NK-92 treated with Interleukin-12 subunit alpha and Interleukin-12 subunit beta, amount 100 ng/mL, for 24 hours (cell line): ENCODE data around the gene DMTF1.
"Not testable (repeated sequence)": the region's sequence is repeated elsewhere in the genome, so short reads cannot be mapped to it uniquely, and the experiment has no call there.

ENCODE experiments used
- DNase-seq: peaks from one replicate; lab custom pipeline; 2025; lab: John Stamatoyannopoulos, UW

The DMTF1 gene

DNA sequence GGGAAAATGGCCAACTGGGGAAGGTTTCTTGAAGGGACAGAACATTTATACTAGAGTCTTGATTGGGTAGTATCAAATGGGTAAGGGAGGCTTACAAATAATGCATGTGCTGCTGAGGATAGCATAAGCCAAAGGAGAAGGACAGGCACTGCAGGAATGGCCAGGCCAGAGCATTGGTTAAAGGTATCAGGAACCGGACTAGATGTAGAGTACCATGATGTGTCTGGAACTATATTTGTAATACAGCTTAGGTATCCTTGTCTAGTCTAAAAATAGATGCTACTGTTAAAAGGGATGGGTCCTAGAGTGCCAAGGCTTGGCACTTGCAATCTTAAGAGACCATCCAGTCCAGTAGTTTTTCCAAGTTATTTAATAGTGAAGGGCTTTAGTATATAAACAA, 47.0 kb downstream of the DMTF1 start:
- no peak for DNase-seq

DNA sequence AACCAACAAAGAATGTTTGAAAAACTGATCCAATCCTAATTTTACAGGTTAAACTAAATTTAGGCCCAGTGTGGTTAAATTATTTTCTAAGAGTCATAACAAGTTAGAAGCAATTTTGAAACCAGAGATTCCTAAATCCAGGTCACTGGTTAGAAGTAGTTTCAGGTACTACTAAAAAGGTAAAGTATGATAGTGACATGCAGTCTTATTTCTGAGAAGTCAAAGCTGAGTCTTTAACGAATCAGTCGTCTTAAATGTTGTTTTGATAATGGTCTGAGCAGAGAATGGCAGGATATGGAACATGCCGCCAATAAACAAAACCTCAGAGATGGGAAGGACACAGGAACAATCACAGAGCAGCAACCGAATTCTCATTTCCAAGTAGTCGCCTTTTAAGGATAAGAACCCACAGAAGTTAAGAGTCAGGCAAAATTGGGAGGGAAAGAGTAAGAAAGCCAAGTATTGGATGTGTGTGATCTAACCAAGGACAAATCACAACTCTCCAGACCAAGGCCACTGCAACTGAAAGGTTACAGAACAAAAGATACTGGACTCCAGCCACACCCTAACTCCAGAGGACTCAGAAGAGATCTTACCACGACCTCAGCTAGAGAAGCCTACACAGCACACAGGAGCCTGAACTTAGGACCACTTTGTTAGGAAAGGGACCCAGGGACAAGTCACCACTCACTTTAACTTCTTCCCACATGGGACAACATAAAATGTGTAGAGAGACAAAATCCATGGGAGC, 47.6 kb downstream of the DMTF1 start:
- no peak for DNase-seq

DNA sequence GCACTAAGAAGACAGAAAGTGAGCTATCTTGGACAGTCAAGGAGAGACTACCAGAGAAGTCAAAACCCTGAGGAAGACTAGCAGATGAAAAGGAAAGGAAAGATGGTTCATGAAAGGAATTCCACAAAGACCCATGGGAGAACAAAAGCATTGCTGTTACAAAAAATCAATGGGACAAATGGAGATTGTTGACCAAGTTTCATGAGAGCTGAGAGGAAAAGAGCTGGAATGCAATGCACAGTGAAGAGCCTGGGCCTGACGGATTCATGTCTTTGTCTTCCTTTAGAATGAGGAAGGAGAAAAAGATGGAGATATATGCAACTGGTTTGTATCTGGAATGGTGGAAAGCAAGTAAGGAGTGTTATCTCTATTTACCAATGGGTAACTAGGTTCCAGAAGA, 50.0 kb downstream of the DMTF1 start:
- no peak for DNase-seq

DNA sequence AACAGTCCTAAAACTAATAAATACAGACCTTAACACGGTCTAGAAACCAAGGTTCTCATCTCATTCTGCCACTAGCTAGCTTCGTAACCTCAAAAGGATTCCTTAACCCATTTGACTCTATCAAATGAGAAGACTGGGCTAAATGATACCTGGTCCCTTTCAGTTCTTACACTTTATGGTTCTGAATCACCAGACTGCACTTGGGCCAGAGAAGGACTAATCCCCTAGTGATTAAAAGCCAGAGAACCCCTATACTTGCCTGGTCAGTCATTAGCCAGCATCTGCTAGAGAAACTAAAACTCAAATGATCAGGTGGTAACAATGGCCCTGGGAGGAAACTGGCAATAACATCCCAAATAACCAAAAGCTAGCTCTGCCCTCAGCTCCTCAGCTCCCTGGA, 50.5 kb downstream of the DMTF1 start:
- no peak for DNase-seq

DNA sequence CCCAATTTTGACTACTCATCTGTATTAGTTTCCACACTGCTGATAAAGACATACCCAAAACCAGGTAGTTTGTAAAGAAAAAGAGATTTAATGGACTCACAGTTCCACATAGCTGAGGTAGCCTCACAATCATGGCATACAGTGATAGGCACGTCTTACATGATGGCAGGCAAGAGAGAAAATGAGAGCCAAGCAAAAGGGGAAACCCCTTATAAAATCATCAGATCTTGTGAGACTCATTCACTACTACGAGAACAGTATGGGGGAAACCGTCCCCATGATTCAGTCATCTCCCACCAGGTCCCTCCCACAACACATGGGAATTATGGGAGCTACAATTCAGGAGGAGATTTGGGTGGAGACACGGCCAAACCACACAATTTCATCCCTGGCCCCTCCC, 51.7 kb downstream of the DMTF1 start:
- DNase-seq = not testable (repeated sequence)

DNA sequence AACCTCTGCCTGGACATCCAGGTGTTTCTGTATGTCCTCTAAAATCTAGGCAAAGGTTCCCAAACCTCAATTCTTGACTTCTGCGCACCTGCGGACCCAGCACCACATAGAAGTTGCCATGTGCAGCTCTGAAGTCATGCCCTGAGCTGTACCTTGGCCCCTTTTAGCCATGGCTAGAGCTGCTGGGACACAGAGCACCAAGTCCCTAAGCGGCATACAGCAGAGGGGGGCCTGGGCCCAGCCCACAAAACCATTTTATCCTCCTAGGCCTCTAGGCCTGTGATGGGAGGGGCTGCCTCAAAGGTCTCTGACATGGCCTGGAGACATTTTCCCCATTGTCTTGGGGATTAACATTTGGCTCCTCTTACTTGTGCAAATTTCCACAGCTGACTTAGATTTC, 52.7 kb downstream of the DMTF1 start:
- no peak for DNase-seq

DNA sequence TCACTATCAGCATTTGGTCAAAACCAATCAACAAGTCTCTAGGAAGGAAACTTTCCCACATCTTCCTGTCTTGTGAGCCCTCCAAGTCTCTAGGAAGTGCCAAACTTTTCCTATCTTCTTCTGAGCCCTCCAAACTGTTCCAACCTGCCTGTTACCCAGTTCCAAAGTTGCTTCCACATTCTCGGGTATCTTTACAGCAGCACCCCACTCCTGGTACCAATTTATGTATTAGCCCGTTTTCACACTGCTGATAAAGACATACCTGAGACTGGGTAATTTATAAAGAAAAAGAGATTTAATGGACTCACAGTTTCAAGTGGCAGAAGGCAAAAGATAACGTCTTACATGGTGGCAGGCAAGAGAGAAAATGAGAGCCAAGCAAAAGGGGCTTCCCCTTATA, 53.4 kb downstream of the DMTF1 start:
- not testable (repeated sequence) for DNase-seq

DNA sequence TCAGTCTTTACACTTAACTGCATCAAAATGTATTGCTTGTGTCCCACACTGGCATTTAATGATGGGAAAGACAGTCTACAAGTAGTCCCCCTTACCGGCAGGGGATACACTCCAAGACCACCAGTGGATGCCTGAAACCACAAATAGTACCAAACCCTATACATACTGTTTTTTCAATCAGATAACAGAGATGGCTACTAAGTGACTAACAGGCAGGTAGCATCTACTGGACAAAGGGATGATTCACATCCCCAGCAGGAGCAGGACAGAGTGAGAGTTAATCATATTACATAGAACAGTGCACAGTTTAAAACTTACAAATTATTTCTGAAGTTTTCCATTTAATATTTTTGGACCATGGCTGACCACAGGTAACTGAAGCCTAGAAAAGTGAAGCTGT, 54.1 kb downstream of the DMTF1 start:
- DNase-seq = no peak

DNA sequence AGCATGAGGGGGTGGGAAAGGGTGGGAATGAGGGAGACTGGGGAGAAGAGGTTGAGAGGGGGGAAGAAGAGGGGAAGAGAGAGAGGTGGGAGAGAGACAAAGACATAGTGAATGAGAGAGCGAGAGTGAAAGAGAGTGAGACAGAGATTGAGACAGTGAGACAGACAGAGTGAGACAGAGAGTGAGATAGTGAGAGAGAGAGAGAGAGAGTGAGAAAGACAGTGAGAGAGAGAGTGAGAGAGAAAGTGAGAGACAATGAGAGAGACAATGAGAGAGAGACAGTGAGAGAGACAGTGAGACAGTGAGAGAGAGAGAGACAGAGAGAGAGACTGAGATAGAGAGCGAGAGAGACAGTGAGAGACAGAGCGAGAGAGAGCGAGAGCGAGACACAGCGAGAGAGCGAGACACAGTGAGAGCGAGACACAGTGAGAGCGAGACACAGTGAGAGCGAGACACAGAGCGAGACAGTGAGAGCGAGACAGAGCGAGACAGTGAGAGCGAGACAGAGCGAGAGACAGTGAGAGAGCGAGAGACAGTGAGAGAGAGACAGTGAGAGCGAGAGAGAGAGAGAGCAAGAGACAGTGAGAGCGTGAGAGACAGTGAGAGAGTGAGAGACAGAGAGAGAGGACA, 57.2 kb downstream of the DMTF1 start:
- no peak for DNase-seq

DNA sequence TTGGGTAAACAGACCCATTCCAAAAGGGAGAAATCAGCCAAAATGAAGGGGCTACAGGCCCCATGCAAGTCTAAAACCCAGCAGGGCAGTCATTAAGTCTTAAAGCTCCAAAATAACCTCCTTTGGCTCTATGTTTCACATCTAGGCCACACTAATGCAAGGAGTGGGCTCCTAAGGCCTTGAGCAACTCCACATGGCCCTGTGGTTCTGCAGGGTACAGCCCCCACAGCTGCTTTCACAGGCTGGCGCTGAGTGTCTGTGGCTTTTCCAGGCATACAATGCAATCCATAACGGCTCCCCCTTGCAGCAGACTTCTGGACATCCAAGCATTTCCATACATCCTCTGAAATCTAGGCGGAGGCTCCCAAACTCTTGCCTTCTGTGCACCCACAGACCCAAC, 58.3 kb downstream of the DMTF1 start:
- DNase-seq = no peak

DNA sequence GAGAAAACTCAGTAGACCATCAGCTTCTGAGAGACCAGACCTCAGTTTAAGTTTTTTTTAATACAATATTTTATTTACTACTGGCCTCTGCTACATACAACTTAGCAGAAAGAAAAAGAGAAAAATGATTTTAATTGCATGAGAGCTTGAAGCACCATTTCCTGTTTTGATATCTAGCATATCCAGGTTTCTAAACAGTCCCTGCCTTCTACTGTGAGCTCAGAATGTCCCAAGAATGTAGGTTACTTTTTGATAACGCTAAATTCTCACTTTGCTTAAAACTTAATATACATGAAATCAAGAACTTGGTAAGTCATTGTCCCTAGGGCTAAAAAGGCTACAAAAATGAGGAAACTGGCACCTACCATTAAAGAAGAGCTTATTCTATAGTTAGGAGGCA, 60.2 kb downstream of the DMTF1 start:
- DNase-seq = no peak

DNA sequence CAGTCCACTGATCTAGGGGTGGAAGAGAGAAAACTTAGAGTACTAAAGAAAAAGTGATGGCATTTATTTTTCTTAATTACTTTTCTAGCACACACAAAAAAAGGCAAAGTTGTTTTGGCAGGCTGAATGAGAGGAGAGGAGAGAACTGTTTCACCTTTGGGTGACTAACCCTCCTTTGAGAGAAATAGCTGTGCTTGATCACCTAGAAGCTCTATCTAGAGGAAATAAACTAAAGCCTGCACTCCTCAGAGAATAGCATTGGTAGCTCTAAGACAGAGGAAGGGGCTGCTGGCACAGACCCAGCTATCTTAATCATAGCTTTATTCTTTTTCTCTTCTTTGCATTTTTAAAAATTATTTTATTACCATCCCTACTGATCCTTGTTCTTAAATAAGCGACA, 61.0 kb downstream of the DMTF1 start:
- no peak for DNase-seq

DNA sequence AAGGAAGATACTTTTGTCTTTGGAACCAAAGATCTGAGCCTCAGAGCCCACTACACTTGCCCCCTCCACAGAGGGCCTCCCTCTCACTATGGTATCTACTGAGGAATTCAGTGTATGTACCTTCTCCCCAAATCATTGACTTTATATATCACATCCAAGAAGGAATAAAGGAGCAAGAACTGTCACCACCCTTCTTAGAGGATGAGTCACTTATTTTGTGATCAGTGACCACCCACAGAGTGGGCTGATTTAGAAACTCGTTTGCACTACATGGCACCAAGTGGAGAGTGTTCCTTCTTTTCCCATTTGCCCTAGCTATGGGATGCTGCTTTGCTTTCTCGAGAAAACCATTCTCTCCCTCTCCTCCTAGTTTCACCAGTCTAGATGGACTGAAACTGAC, 61.6 kb downstream of the DMTF1 start:
- DNase-seq = no peak

DNA sequence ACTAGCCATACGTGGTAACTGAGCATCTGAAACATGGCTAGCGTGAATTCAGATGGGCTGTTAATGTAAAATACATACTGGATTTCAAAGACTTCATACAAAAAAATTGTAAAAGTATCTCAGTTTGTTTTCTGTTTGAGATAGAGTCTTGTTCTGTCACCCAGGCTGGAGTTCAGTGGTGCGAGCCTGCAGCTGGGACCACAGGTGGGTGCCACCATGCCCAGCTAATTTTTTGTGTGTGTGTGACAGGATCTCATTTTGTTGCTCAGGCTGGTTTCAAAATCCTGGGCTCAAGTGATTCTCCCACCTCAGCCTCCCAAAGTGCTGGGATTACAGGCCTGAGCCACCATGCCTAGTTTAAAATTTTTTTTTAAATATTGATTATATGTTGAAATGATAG, 62.8 kb downstream of the DMTF1 start:
- no peak for DNase-seq

DNA sequence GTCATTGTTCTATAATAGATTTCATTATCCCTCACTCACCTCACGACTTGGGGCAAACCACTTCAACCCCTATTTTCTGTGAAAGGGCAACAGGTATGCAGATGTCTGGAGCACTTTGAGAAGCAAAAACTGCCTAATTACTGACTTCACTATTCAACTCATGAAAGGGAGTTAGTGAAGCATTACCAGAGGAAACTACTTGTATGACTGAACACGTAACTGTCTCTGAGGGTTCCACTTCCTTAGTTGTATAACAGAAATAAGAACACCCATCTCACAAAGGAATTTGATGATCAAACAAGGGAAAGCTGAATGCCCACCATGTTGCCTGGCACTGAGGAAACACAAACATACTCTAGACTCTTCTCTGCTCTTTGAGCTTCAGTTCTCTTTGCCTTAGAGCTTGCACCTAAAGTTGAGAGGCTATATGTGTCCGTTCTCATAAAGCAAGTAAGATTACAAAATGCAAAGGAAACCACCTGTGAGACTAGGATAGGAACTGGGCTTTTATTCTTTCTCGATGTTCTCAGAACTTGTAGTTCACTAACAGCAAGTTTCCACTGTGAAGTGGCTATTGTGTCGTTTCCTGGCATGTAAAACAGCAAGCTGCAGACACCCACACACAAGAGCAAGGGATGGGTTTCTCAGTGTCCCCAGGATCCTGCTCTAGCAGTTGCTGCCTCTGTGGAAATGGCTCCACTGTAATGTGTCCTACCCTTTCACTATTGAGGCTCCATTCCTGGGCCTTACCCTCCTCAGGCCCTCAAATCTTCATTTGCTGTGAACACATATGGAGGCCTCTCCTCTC, 64.7 kb downstream of the DMTF1 start:
- DNase-seq = no peak

DNA sequence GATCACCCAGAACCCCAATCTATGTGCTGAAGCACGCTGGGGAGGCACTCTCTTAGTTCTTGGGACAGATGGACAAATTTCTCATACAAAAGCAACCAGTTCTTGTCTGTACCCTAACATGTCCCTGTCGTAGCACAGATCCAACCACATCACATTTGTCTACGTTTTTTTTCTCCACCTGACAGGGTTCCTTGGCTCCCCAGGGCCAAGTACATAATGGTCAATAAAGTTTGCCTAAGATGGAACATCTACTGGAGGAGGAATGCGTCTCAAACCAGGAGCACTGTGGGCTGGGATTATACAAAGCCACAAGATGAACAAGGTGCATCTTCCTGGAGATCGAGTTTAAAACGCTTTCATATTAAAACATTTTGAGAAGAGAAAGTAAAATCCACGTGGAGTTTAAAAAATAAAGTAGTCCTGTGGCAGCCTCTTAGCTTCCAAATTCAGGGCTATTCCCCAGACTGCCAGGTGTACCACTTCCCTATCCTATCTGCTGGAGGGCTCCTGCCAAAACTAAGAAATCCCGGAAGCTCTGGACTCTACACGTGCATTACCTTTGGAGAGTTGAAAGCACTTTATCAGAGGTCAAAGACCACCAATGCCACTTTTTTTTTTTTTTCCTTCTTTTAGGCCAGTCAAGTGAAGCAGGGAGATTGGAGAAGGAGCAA, 65.9 kb downstream of the DMTF1 start:
- DNase-seq = no peak

DNA sequence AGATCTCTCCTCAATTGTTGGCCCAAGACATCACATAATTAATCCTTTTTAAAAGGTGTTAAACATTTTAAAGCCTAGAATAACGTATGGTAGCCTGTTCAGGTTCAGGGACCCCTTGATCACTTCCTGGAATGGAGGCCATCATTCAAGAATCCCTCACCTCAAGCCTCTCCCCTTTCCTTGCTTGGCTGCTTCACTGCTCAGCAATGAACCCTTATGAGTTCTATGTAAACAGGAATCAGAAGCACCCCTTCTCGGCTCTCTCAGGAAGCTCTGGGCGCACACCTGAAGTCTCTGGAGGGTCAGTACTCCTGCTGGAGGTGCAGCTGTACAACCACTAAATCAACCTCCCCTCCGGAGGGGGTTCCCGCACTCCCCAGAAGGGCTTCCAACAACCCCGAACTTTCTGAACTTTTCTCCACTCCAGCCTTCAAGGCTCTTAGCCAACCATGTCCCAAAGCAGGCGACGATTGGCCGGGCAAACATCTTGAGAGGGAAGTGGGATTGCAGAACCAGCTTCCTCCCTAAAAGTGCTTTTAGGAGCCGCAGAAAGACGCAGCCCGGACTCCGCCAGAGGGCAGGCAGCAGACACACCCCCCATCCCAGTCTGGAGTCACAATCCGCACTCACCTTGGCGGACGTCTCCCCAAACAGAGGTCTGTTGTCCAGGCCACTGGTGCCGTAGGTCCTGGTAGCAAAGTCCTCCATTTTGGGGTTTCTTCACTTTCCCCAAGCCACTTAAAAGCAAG, 66.7 kb downstream of the DMTF1 start:
- peak; percentile 48 for DNase-seq

DNA sequence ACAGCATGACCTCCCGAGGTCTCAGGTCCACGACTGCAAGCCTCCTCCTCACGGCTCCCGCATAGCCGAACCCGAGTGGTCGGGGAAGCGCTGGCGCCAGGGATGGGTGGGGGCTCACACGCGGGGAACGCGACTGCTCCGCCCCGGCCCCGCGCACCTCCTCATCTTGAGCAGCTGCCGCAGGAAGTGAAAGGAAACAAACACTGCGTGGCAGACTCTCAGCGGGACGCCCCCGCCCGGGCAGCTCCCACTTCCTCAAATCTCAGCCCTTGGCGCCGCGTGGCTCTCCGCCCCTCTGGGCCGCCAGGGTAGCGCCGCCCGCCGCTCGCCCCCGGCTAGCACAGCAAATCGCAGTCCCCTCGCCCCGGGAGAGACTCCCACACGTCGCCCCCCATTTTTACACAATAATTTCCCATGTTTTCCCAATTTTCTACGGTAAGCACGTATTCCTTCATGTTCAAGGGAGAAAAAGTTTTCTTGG, 67.3 kb downstream of the DMTF1 start, which contains the start of gene TMEM243:
Gene TMEM243 (minus strand): TSS at position 188 of the 481 bp plus-strand sequence. CDS start 229 bp downstream, outside the sequence.
- DNase-seq = peak; percentile 76

DNA sequence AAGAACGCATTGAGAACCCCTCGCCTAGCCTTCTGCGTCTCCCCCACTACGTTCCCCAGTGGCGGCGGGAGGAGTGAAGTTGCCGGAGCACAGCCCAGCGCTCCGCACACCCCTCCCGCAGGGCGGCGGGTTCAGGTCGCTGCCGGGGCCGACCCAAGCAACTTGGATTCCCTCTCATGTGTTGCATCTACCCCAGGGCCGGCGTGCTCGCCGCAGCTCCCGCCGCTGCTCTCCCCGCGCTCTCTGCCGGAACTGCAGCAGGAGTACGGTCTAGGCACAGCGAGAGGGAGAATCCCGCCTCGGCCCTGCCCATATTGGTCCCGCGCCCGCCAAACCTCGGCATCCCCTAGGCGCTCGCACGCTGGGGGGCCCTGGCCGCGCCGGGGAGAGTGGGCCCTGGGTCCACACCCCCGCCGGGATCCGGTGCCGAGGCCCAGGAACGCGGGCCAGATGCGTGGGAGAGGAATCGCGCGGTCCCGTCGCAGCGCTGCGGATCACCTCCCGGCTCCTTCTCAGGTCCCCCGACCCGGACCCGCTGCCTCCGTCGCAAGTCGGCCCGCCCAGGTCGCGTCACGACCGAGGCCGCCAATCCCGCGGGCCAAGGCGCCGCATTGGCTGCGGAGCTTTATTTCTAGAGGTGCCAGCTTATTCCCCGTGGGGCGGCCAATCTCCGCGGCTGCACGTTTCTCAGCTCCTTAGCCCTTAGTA, 67.9 kb downstream of the DMTF1 start:
- DNase-seq = peak; percentile 38

DNA sequence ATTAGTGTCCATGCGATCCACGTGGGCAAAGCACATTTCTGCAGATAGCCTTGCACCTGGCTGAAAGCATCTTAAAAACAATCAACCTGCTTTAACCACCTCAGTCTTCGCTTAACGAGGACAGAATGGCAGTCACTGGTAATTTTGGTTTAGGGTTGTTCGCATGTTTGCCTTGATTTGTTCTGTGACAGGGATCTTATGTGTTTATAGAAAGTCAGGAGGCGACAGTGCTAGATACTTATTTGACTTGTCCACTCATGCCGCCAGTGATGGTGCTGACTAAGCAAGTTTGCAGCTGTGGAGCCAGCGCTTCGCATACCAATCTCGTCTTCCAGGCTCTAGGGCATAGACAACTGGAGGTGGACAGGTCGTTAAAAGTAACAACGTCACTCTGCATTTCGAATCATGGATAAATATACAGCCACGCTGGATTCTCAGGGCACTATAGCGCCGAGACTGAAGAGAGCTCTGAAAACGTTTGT, 68.5 kb downstream of the DMTF1 start:
- no peak for DNase-seq

DNA sequence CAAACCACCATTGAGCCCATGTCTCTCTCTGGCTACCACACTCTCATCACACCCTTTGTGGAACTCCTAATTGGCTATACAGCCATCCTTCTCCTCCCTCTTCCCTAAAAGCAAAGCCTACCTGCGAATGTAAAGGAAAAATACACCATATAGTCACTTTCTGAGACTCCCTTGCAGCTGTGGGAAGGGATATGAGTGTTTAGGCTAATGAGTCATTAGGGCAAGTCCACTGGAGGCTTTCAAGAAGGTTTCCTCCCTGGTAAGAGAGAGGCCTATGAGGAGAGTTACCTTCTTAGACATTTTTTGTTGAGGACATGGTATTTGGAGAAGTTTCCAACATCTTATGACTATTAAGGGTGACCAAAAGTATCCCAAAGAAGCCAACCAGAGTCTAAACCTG, 71.4 kb downstream of the DMTF1 start:
- DNase-seq = no peak
